Left colon (tissue), 2 donors: ENCODE data around the gene LRRC4C. TPM values are rescaled to one million over a fixed set of nuclear protein-coding genes. Genes with fewer than 3 reads are reported as not detected.
A peak's percentile ranks its signal among the peaks of the same experiment; 100 is the strongest.

Experiments used
- ATAC-seq: fragments of 200-7000 bp; cut with Tn5 transposase; one replicate; pipeline ENCODE4 v1.9.1; 2020; ENCODE audit warnings: mild to moderate bottlenecking, moderate library complexity
- DNase-seq, 2 donors: peaks; one replicate each; pipeline ENCODE4 v3.0.0-alpha.2; 2020
- intact Hi-C, 2 donors: fragments of 100-400 bp; cut with DNase I in 1 of 2; cut with micrococcal nuclease in 1 of 2; formaldehyde crosslinking; loops; one replicate each; pipeline versions ENCODE4 v1.11.2 to v1.14.0; 2022; cut with DNase I, micrococcal nuclease
- total RNA-seq, 2 donors: library from RNA; stranded (reverse); fragmentation: NEBNext Ultra II Directional; extraction: Animal tissue kit (Norgen Biotek cat#: 25700); gene quantifications; one replicate each; pipeline ENCODE4 v1.2.1, GENCODE V29; 2021
- donor health status: DM: no; HTN: no; CAD: no.
- donor health status: DM: yes; HTN: yes; CAD: no.

Gene LRRC4C
- total RNA-seq, 2 donors from 2014 or later: 0.31 to 0.42 TPM

- DNase-seq (no peak), ATAC-seq (no peak)
- intact Hi-C loops: no loop called here
Measured at GRCh38 chr11:40276960-40277359, 1182.5 kb downstream of the LRRC4C start.

- ATAC-seq: no peak
- DNase-seq: no peak
- intact Hi-C loops: no loop called here
Measured at GRCh38 chr11:40274017-40274416, 1185.4 kb downstream of the LRRC4C start.

DNA sequence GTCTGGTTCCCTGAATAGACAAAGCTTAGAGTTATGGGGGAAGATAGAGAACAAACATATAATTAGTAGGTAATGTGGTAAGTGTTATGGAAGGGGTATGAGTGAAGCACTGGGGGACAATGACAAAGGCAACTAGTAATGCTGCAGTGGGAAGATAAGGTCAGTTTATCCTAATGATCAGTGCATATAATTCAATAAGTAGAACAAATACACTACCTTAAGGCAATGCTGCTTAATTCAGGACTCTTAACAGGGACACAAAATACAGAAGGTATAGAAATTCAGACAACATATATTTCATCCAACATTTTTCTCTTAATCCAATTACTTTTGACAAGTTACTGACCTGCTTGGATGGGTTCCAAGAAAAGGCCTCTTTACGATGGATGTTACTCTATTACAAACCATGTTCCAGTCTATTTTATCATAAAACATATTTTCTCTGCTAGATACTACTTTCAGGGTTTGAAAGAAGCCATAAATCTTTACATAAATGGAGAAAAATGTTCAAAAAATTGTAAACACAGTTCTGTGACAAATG lies 1186.2 kb downstream of the LRRC4C start:
- no peak for ATAC-seq
- no peak for DNase-seq
- intact Hi-C loops: no loop called here

- intact Hi-C loops: no loop called here
- no peak for ATAC-seq
- no peak for DNase-seq
Measured at GRCh38 chr11:40271361-40271760, 1188.1 kb downstream of the LRRC4C start.

DNA sequence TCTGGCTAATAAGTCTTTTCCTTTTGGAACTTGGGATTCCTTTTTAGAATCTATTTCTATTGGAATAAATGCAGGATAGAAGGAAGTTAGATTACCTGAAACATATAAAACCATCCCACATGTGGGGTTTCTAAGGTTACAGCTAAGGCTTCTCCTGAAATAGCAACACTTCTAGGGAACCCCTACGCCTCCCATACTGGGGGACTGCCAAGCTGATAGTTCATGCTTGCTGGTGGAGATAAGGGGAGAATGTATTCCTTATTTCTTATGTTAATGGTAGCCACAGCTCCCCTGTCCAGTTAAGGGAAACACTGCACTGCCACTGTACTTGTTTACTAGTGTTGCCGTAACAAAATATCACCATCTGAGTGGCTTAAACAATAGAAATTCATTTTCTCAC lies 1189.6 kb downstream of the LRRC4C start:
- DNase-seq (no peak), ATAC-seq (no peak)
- intact Hi-C loops: no loop called here

GRCh38 chr11:40268551-40268950 lies 1190.9 kb downstream of the LRRC4C start:
- ATAC-seq (no peak), DNase-seq (no peak)
- intact Hi-C loops: no loop called here

GRCh38 chr11:40255457-40255856 lies 1204.0 kb downstream of the LRRC4C start:
- intact Hi-C loops: no loop called here
- DNase-seq: no peak
- no peak for ATAC-seq

- no peak for DNase-seq
- no peak for ATAC-seq
- intact Hi-C loops: no loop called here
Measured at GRCh38 chr11:40253166-40253565, 1206.3 kb downstream of the LRRC4C start.

DNA sequence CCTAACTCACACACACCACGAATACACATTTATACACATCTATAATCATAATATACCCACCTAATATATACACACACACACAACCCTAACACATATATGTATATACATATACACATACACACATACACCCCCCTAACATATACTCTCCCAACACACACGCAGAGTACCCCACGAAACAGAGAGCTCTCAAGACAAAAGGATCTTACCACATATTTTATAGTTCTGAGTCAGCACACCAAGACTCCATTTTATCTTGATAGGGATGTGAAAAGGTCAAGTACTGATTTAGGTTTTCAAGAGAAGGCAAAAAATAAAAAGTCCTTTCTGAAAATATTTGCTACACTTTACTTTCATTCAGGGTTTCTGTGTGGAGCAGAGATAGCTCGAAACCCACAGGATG lies 1207.2 kb downstream of the LRRC4C start:
- ATAC-seq: no peak

DNA sequence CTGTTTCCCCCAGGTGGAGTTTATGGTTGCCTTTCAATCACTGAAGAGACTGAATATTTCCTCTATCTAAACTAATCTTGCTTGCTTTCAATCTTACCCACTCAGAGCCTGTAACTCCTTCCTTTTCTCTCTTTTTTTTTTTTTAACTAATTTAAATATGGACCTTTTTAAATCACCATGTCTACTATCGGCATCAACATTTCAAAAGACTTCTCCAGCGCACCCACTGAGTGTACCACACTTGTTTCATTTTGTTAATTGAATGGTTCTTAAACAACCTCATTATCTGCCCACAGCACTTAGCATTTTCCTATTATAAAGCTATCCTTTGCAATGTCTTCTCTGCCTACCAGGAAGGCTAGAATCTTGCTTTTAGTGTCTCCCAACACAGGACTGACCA lies 1212.5 kb downstream of the LRRC4C start:
- DNase-seq: no peak
- intact Hi-C loops: no loop called here
- no peak for ATAC-seq

More for the DNA sequence above, 1207.2 kb downstream of the LRRC4C start:
- DNase-seq: no peak
- intact Hi-C loops: no loop called here

DNA sequence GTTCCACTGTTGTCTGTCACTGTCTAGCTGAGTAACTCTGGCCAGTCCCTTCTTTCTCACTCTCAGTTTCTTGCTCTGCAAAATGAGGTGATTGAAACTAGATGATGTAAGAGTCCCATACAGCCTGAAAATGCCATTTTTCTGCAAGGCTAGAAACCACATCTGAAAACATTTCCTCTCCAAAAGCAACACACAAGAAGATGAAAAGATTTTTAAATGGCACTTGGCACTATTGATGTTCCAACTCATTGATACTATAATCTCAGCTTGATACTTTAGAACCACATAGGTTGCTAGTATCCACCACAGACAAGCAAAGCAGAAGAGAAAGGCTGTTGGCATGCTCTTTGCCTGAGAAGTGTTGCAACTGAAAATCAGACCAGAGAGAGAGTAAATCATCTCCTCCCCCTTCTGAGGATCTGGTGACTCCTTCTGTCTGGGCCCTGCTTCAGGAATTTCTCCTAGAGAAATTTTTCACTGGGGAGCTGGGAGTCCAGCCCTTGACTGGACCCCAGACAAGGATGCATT lies 1217.9 kb downstream of the LRRC4C start:
- DNase-seq (peak in 1 of 2 donors; percentile 22), ATAC-seq (no peak)
- intact Hi-C loops: no loop called here

- ATAC-seq: no peak
- DNase-seq: no peak
- intact Hi-C loops: no loop called here
Measured at GRCh38 chr11:40240284-40240683, 1219.2 kb downstream of the LRRC4C start.

DNA sequence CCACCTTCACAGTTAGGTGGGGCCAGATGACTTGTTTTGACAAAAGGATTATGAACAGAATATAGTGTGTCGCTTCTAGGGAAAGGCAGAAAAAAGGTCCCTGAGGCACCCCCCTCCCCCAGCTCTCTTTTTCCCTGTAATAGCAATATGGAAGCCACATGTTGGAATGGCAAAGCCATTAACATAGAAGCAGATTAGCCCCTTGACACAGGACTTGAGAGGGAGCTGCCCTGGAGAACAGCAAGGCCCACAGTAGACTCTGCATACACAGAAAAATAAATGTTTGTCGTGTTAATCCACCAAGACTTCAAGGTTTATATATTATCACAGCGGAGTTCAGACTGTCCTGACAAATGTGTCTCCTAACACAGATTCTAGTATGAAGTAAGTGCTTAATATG lies 1222.9 kb downstream of the LRRC4C start:
- DNase-seq (no peak), ATAC-seq (no peak)
- intact Hi-C loops: no loop called here

GRCh38 chr11:40235841-40236240 lies 1223.6 kb downstream of the LRRC4C start:
- intact Hi-C loops: no loop called here
- DNase-seq: no peak
- no peak for ATAC-seq

DNA sequence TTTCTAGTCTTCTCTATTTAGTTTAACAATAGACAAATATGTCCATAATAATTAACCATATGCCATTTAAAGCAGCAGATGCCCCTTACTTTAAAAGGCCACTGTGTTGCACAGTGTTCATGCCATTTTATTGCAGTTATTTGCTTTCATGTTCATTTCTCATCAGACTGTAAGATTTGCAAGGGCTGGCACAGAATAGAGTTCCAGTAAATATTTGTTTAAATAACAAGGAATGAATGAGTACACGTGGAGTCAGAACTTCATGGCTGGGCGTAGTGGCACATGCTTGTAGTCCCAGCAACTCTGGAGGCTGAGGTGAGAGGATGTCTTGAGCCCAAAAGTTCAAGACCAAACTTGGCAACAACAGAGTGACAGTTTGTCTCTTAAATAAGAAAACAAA lies 1228.6 kb downstream of the LRRC4C start:
- intact Hi-C loops: no loop called here
- no peak for DNase-seq
- no peak for ATAC-seq

DNA sequence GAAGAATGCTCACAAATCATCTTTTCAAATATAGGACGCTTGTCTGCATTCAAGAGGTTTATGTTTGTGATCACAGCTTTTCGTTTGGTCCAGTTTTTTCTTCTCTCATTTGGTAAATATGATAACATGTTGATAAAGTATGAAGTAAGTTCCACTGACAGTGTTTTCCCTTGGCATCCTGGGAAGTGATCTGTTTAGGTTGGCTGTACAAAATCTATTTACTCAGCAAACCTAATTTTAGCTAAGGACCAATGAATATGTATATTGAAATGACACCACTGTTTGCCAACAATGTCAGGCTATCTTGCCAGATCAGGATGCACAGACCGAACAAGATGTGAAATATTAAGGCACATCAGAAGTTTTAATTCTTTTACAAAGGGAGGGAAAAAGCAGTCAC lies 1230.8 kb downstream of the LRRC4C start:
- intact Hi-C loops: no loop called here
- ATAC-seq: no peak
- no peak for DNase-seq

- ATAC-seq (no peak), DNase-seq (no peak)
- intact Hi-C loops: no loop called here
Measured at GRCh38 chr11:40227730-40228129, 1231.7 kb downstream of the LRRC4C start.

DNA sequence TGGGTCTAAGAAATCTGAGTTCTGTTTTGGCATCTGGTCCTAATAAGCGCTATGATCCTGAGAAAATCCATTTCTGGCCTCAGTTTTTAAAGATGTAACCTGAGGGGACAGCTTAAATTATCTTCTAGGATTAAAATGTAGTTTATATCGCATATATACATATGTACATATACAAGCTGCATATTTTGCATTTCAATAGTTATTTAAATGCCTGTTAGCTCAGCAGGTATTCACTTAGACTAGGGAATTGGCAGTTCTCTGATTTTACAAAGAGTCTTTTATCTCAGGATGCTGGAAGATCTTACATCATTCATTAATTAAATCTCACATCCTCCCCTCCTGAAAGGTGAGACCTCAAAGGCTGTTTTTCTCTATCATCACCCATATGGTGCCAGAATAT lies 1232.8 kb downstream of the LRRC4C start:
- no peak for DNase-seq
- ATAC-seq: no peak
- intact Hi-C loops: no loop called here

DNA sequence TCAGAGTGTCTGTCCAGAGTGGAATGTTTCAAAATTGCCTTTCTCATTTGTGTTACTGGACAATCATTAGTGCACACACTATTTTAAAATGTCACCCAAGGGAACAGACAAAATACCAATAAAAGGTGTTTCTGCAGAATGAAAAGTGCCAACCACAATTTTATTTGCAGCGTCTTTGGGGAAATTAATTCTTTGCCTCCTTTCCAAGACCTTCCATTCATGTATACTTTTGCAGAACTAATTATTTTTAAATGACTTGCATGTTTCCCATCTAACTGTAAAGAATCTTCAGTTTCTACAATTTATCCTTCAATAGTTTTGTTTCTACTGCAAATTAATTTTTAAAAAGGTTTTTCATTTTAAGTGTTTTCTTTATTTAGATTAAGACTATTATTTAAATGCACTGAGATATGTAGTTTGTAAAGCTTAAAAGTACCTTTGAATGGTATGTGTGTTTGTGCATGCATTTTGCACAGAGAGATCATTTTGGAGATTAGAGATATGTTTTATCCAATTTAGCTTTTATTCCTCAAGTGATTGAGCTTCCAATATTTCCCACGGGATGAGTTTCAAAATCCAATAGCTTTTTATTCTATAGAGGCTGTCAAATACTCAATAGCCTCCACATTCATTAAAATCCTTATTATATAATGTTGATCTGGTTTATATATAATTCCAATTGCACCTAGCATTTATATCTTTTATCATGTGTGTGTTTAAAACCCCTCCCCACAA lies 1235.7 kb downstream of the LRRC4C start:
- ATAC-seq: no peak
- DNase-seq: no peak
- intact Hi-C loops: no loop called here

- no peak for DNase-seq
- no peak for ATAC-seq
- intact Hi-C loops: no loop called here
Measured at GRCh38 chr11:40219401-40219800, 1240.1 kb downstream of the LRRC4C start.

- intact Hi-C loops: no loop called here
Measured at GRCh38 chr11:40215556-40215955, 1243.9 kb downstream of the LRRC4C start.

More at GRCh38 chr11:40215556-40215955, 1243.9 kb downstream of the LRRC4C start:
- no peak for DNase-seq
- no peak for ATAC-seq
